ENCODE results near the gene SEMA3C. TPM values are rescaled to one million over a fixed set of nuclear protein-coding genes. Genes with fewer than 3 reads are reported as not detected.

SEMA3C gene
- total RNA-seq, 2 experiments from 2014 or later: not detected

DNA sequence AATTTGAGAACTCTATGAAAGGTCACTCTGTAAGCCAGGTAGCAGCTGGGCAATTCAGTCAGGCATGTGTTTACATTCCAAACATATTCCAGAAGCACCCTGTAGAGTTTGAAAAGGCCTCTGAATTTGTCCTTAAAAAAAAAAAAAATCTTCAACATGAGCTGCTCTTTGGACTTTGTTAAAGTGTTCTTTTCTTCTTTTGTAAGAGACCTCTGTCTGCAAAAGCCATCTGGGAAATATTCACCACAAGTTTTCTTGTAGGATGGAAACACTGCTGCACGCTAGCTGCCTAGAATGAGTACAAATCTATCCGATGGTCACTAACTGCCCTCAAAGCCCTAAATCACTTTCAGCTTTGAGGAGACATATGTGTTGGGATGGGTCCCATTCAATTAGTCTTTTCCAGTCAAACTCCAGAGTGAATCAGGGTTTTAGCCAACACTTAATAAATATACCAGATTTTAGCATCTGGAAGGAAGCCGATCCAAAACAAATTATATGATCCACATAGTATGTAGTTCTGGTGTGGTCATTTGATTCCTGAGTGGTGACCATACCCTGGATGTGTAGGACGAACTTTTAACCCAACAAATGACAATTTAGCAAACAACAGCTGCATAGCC is 194.5 kb downstream of the SEMA3C start:
- Mint-ChIP-seq H3K27me3 (no peaks in the 10 kb centered on the region), H3K9me3 (no peaks in the 10 kb centered on the region), H3K27ac (no peak overlapping the region), H3K4me3 (no peak overlapping the region), H3K36me3 (no peaks in the 10 kb centered on the region), H3K4me1 (no peaks in the 10 kb centered on the region)
- no peak for DNase-seq

DNA sequence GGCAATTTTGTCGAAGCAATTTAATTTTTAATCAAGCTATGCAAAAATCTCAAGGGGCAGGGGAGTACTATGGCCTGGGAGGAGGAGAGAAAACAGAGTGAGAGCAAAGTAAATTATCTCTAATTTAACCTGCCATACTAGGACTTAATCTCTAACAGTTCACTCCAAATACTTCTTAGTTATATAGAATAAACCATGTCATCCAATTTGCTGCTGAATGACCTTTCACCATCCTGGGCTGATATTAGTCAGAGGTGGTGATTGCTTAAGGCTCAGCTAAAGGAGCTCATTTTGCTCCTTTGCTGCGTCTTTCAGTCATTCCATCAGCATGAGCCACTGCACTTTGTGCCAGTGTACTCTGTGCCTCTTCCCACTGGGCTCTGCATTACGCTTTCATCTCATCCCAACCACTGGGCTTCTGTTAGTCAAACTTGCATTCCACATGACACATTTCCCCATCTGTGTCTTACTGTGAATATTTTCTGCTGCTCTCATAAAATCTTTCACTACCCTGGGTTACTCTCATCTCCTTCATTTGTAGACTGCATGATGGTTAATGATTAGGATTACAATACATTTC is 196.1 kb downstream of the SEMA3C start:
- H3K4me3 Mint-ChIP-seq: no peak overlapping the region
- no peak overlapping the region for H3K27ac Mint-ChIP-seq
- H3K9me3 Mint-ChIP-seq: no peaks in the 10 kb centered on the region
- H3K27me3 Mint-ChIP-seq: no peaks in the 10 kb centered on the region
- H3K36me3 Mint-ChIP-seq: no peaks in the 10 kb centered on the region
- H3K4me1 Mint-ChIP-seq: no peaks in the 10 kb centered on the region
- no peak for DNase-seq

DNA sequence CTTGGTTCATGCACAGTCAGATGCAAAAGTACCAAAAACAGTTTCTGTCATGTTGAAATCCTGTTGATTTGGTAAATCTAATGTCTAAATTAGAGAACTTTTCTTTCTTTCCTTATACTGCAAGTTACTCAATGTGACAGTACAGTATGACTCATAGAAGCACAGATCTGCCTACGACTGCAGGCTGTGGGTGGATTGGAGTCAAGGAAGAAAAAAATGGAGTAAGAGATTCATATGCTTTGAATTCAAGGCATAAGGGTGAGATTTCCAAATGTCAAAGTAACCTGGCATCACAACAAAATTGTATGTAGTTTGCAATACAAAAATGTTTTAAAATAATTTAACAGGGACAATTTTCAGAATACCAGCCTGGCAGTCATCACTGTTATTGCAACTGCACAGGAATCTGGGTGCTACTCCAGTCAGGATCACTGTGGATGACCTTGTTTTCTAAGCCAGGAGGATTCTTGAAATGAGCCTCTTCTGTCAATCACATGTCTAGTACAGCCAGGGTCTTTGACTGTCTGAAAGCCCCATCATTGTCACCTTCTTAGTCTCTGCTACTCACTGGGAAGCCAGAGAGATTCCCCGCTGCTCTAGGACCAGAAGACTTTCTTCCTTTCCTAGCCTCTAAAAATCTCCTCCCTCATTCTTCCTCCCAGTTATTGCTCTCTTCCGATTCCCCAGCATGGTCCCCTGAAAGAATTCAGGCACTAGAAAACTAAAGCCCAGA is 196.8 kb downstream of the SEMA3C start:
- no peaks in the 10 kb centered on the region for H3K4me1 Mint-ChIP-seq
- no peaks in the 10 kb centered on the region for H3K36me3 Mint-ChIP-seq
- H3K27ac Mint-ChIP-seq: no peak overlapping the region
- H3K4me3 Mint-ChIP-seq: no peak overlapping the region
- H3K9me3 Mint-ChIP-seq: no peaks in the 10 kb centered on the region
- H3K27me3 Mint-ChIP-seq: no peaks in the 10 kb centered on the region
- no peak for DNase-seq

DNA sequence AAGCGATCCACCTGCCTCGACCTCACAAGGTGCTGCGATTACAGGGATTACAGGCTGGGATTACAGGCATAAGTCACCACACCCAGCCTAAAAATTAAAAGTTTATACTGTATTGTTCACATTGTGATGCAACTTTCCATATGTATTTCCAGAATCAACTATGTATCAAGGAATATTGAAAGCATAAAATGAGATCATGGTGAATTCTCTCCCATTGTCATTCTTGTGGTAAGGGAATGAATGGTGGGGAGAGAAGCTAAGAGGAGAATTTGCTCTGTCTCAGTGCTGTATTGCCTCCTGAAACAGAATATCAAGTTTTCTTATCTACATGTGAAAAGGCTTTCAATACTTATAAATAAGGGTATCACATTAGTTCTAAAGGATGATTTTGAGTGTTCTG is 198.7 kb downstream of the SEMA3C start:
- Mint-ChIP-seq H3K27ac (no peak overlapping the region), H3K4me3 (no peak overlapping the region), H3K27me3 (no peaks in the 10 kb centered on the region), H3K36me3 (no peaks in the 10 kb centered on the region), H3K4me1 (no peaks in the 10 kb centered on the region), H3K9me3 (no peaks in the 10 kb centered on the region)
- DNase-seq: no peak

DNA sequence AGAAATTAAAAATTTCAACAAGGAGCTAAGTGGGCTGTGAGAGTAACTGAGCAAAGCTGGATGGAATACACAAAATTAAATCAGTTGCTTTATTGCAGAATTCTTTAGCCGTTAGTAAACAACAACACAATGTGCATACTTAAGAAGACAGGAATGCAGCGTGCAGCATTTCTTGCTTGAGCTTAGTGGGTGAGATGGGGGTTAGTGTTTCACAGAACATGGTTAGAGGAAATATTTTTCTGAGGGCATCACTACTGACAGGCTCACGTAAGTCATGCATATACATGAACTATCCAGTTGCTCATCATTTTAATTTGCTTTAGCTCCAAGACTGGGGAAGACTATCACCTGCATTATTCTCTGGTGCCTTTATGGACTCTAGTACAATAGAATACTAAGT is 199.6 kb downstream of the SEMA3C start:
- no peaks in the 10 kb centered on the region for H3K36me3 Mint-ChIP-seq
- no peaks in the 10 kb centered on the region for H3K9me3 Mint-ChIP-seq
- DNase-seq: no peak
- H3K27ac Mint-ChIP-seq: no peak overlapping the region
- no peak overlapping the region for H3K4me3 Mint-ChIP-seq
- no peaks in the 10 kb centered on the region for H3K27me3 Mint-ChIP-seq
- H3K4me1 Mint-ChIP-seq: no peaks in the 10 kb centered on the region

DNA sequence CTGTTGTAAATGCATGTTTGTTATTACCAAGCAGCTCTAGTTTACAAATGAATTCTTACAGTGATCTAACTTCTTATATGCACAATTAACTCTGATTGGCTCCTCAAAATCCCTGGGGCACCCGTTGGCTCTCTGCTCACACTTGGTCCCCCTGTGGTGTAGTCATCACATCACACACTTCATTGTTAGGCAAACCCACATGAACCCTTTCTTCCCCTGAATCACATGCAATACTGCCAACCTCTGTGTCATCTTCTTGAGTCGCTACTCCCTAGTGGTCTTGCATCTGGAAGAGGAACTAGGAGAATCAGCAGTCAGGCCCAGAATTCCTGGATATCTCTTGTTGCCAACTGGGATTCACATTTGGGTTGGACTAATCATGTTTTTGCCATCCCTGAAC is 207.3 kb downstream of the SEMA3C start:
- H3K27ac Mint-ChIP-seq: no peak overlapping the region
- H3K9me3 Mint-ChIP-seq: no peaks in the 10 kb centered on the region
- no peaks in the 10 kb centered on the region for H3K36me3 Mint-ChIP-seq
- no peak overlapping the region for H3K4me3 Mint-ChIP-seq
- H3K27me3 Mint-ChIP-seq: no peaks in the 10 kb centered on the region
- no peaks in the 10 kb centered on the region for H3K4me1 Mint-ChIP-seq
- no peak for DNase-seq

DNA sequence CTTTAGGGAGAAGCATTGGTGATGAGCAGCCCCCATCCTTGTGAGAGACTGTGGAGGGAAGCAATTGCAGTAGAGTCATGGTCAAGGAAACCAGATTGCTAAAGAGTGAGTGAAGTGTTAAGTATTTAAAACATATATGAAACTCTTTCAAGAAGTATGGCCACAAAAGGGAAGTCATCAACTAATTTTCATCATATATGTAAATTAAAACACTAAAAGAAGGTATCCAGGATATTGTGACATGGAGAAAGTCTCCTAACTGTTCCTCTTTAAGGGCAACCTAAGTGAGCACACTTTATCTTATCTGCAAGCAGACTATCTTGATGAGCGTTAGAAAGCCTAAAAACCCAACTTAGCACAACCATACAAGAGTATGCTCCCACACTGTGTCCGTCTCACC is 210.7 kb downstream of the SEMA3C start:
- Mint-ChIP-seq H3K27me3 (no peaks in the 10 kb centered on the region), H3K4me1 (no peaks in the 10 kb centered on the region), H3K4me3 (no peak overlapping the region), H3K9me3 (no peaks in the 10 kb centered on the region), H3K36me3 (no peaks in the 10 kb centered on the region), H3K27ac (no peak overlapping the region)
- DNase-seq: no peak

DNA sequence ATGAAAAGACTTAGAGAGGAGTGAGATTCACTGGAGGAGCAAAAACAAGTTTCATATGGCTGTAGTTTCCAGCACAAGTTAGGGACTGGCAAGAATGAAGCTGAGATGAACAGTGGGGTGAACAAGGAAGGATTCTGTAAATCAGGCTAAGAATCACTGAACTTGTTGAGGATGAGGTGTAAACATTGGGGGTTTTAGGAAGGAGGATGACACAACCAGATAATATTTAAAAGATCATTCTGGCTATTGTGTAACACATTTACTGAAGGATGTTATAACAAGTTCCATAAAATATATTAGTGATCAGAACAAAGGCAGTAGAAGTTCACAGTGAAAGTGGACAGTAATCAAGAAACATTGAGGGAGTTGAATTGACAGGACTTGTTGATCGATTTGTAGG is 211.5 kb downstream of the SEMA3C start:
- no peak overlapping the region for H3K27ac Mint-ChIP-seq
- H3K36me3 Mint-ChIP-seq: no peaks in the 10 kb centered on the region
- no peaks in the 10 kb centered on the region for H3K27me3 Mint-ChIP-seq
- no peak overlapping the region for H3K4me3 Mint-ChIP-seq
- DNase-seq: no peak
- H3K9me3 Mint-ChIP-seq: no peaks in the 10 kb centered on the region
- H3K4me1 Mint-ChIP-seq: no peaks in the 10 kb centered on the region

DNA sequence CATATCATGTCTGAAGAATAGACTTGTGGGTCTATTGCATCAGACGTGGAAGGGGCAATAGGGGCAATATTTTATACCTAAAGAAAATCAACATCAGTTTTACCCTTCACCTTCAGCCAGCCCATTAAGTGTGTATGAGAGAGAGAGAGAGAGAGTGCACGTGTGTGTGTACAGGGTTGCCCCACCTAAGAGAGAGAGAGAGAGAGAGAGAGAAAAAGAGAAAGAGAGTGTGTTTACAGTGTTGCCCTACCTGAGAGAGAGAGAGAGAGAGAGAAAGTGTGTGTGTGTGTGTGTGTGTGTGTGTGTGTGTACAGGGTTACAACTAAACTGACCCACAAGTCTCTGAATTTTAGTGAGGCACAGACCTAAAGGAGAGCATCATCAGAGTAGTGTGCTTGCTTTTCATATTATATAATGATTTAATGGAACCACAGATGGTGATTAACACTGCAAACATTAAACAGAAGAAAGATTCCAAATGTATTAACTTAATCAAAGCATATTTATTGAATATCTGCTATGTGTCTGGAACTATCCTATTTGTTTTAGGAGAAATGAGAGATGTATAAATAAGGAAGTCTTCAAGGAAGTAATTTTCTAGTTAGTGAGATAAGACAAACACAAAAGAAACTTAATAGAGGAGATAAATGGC is 213.6 kb downstream of the SEMA3C start:
- H3K36me3 Mint-ChIP-seq: no peaks in the 10 kb centered on the region
- H3K9me3 Mint-ChIP-seq: no peaks in the 10 kb centered on the region
- H3K4me1 Mint-ChIP-seq: no peaks in the 10 kb centered on the region
- no peak overlapping the region for H3K4me3 Mint-ChIP-seq
- DNase-seq: no peak
- H3K27me3 Mint-ChIP-seq: no peaks in the 10 kb centered on the region
- no peak overlapping the region for H3K27ac Mint-ChIP-seq

DNA sequence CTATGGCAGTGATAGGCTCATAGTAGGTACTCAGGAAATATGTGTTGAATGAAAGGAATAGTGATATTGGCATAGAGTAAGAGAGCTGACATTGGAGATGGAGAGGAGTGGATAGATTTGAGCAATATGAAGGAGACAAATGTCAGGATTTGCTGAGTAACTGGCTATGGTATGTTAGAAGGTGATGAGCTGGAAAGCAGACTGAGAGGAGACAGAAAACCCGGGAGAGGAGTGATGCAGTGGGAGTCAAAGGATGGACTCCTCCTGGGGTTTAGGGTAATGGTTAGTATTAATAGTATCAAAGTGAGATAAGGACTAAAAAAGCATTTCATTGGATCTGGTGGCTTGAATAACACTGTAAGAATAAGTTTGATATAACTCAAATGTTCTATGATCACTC is 215.6 kb downstream of the SEMA3C start:
- DNase-seq: no peak
- Mint-ChIP-seq H3K27ac (no peak overlapping the region), H3K9me3 (no peaks in the 10 kb centered on the region), H3K27me3 (peaks cover 5% of the 10 kb centered on the region), H3K36me3 (no peaks in the 10 kb centered on the region), H3K4me1 (no peaks in the 10 kb centered on the region), H3K4me3 (no peak overlapping the region)

DNA sequence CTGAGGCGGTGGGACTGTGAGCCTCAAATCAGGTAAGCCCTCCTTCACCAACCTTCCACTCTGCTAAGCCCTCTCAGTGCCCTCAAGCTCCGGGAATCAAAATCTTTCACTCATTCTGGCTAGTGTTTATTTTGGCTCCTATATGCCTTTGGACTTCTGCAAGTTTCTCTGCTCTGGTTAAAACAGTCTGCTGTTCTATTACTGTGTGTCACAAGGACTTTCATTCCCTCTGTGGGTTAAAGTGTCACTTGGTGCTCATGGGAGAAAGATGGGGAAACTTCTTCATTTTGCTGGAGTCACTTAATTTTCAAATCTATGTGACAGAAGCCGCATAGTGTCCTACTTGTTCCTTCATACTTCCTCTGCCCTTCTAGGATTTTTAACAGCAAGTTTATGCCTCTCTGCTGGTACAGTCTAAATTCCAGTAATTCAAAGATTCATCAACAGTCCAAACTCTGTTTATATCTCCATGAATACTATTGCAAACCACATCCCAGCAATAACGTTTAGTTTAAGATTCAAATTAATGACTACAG is 219.1 kb downstream of the SEMA3C start:
- Mint-ChIP-seq H3K27me3 (peaks cover 8% of the 10 kb centered on the region), H3K36me3 (no peaks in the 10 kb centered on the region), H3K4me3 (no peak overlapping the region), H3K4me1 (no peaks in the 10 kb centered on the region), H3K9me3 (no peaks in the 10 kb centered on the region), H3K27ac (no peak overlapping the region)
- DNase-seq: no peak

DNA sequence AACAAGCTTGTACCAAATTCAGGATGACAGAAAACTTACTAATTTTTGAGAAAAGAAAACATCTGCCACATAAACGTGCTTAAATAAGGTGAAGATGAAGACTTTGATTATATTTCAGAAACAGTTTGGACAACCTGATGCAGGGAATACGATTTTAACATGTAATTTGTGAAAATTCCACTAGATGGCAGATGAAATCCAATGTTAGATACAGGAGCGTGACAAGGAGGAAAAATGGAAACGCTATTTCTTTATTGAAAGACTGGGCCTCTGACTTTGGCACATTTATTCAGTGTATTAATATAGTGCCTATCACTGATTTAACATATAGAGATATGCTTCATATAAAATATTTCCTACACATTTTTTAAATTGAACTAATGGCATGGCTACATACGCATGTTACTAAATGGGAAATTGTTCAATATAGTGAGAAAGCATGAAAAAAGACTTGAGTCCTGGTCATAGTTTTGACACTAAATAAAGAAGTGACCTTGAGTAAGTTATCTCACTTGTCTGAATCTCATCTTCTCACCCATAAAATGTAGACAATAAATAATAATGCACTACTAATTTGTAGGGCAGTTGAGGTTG is 219.7 kb downstream of the SEMA3C start:
- peaks cover 8% of the 10 kb centered on the region for H3K27me3 Mint-ChIP-seq
- no peaks in the 10 kb centered on the region for H3K4me1 Mint-ChIP-seq
- H3K27ac Mint-ChIP-seq: no peak overlapping the region
- DNase-seq: no peak
- no peaks in the 10 kb centered on the region for H3K36me3 Mint-ChIP-seq
- no peak overlapping the region for H3K4me3 Mint-ChIP-seq
- no peaks in the 10 kb centered on the region for H3K9me3 Mint-ChIP-seq
